Measurements from ENCODE around the gene TNRC18. TPM values are rescaled to one million over a fixed set of nuclear protein-coding genes. Genes with fewer than 3 reads are reported as not detected.

The TNRC18 gene
- polyA plus RNA-seq, 3 donors from 2014 or later = 0.42 to 4.1 (median 1.0) TPM

- H3K27me3 Mint-ChIP-seq (ENCODE audit: low read depth in 3 of 3) = peaks cover 0 to 2% (median 0%) of the 10 kb centered on the region in 3 donors
- no peaks in the 10 kb centered on the region for H3K4me1 Mint-ChIP-seq
- H3K9me3 Mint-ChIP-seq = peaks cover 0 to 2% (median 0%) of the 10 kb centered on the region in 6 donors
- H3K36me3 Mint-ChIP-seq = peaks cover 0 to 4% (median 0%) of the 10 kb centered on the region in 3 donors
- no peak overlapping the region for H3K27ac Mint-ChIP-seq
- DNase-seq = no peak
- no peak overlapping the region for H3K4me3 Mint-ChIP-seq
Measured at GRCh38 chr7:5441840-5442503, 18.3 kb upstream of the TNRC18 start.

DNA sequence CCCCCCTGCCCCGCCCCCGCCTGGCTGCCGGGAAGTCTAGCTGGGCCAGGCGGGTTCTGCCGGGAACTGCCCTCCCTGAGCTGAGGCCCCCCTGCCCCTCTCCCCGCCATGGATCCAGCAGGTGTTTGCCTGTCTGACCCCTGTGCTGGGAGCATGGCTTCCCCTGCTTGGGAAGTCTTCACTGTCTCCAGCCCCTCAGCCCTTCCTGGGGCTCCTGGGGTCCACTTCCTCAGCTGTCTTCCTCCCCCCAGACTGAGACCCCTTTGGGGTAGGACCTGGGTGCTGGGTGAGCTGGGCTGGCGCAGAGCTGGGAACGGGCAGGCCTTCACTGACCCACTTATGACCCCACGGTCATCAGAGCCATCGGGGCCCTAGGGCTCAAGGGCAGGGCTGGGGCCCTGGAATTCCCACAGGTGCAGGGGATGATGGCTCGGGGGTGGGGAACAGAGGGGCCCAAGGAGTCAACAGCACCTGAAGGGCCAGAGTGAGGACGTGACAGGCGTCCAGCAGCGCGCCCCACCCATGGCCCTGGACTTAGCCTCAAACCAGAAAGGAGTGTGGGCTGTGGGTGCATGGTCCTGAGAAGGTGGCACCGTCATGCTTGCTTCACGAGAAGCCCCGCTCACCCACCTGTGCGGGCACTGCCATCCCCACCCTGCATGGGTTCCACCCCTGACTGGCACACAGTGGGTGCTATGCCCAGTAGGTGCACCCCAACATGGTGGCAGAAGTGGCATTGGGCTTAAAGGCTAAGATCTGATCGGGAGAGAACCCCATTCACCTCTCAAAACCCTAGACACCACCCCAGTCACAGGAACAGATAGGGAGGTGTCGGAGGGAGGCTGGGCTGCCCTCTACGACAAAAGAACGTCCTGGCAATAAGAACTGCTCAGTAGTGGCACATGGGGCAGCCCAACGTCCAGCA, 16.2 kb upstream of the TNRC18 start:
- no peaks in the 10 kb centered on the region for H3K4me1 Mint-ChIP-seq
- H3K27ac Mint-ChIP-seq = no peak overlapping the region
- no peak overlapping the region for H3K4me3 Mint-ChIP-seq
- H3K9me3 Mint-ChIP-seq = peaks cover 0 to 2% (median 0%) of the 10 kb centered on the region in 6 donors
- H3K27me3 Mint-ChIP-seq (ENCODE audit: low read depth in 3 of 3) = peaks cover 0 to 2% (median 2%) of the 10 kb centered on the region in 3 donors
- no peak for DNase-seq
- peaks cover 0 to 4% (median 3%) of the 10 kb centered on the region in 3 donors for H3K36me3 Mint-ChIP-seq

- Mint-ChIP-seq H3K27me3 (ENCODE audit: low read depth in 3 of 3) (peaks cover 0 to 4% (median 2%) of the 10 kb centered on the region in 3 donors), H3K9me3 (peaks cover 0 to 2% (median 0%) of the 10 kb centered on the region in 6 donors), H3K4me1 (no peaks in the 10 kb centered on the region), H3K4me3 (no peak overlapping the region), H3K27ac (no peak overlapping the region), H3K36me3 (peaks cover 0 to 10% (median 3%) of the 10 kb centered on the region in 3 donors)
- no peak for DNase-seq
Measured at GRCh38 chr7:5439209-5439571, 15.6 kb upstream of the TNRC18 start.

GRCh38 chr7:5437987-5438386, 14.4 kb upstream of the TNRC18 start:
- Mint-ChIP-seq H3K27me3 (ENCODE audit: low read depth in 3 of 3) (peaks cover 2 to 6% (median 4%) of the 10 kb centered on the region in 3 donors), H3K36me3 (peaks cover 0 to 6% (median 3%) of the 10 kb centered on the region in 3 donors), H3K4me1 (no peaks in the 10 kb centered on the region), H3K9me3 (peaks cover 0 to 2% (median 0%) of the 10 kb centered on the region in 6 donors), H3K27ac (no peak overlapping the region), H3K4me3 (no peak overlapping the region)
- DNase-seq = no peak

DNA sequence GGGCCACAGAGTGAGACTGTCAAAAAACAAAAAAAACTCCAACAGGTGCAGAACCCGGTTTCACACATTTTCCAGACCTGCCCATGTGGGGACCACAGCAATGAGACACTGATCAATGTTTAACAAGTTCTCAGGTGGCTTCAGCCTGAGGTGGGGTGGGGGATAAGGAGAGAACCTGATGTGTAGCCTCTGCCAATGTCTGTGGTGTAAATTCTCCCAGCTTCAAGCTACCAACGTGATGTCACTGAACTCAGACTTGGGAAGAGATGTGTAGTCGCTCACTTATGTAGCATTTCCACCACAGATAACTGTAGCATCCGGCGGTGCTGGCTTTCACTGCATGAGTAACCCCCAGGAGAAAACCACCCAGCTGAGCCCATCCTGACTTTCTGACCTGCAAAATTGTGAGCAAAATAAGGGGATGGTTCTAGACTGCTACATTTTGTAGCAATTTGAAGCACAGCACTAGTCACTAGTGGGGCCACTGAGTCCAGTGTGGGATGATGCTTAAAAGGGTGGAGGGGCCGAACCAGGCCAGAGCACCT, 13.8 kb upstream of the TNRC18 start:
- Mint-ChIP-seq H3K27me3 (ENCODE audit: low read depth in 3 of 3) (peaks cover 2 to 10% (median 7%) of the 10 kb centered on the region in 3 donors), H3K4me1 (no peaks in the 10 kb centered on the region), H3K9me3 (peaks cover 0 to 2% (median 0%) of the 10 kb centered on the region in 6 donors), H3K27ac (peak overlapping the region in 1 of 6 donors; percentile 34), H3K4me3 (no peak overlapping the region), H3K36me3 (peaks cover 0 to 6% (median 3%) of the 10 kb centered on the region in 3 donors)
- no peak for DNase-seq

- no peak for DNase-seq
- H3K4me3 Mint-ChIP-seq = no peak overlapping the region
- no peak overlapping the region for H3K27ac Mint-ChIP-seq
- no peaks in the 10 kb centered on the region for H3K4me1 Mint-ChIP-seq
- H3K36me3 Mint-ChIP-seq = peaks cover 3 to 6% (median 4%) of the 10 kb centered on the region in 3 donors
- H3K27me3 Mint-ChIP-seq (ENCODE audit: low read depth in 3 of 3) = peaks cover 4 to 20% (median 15%) of the 10 kb centered on the region in 3 donors
- H3K9me3 Mint-ChIP-seq = peaks cover 0 to 2% (median 0%) of the 10 kb centered on the region in 6 donors
Measured at GRCh38 chr7:5436003-5436678, 12.5 kb upstream of the TNRC18 start.

GRCh38 chr7:5435291-5436002, 11.8 kb upstream of the TNRC18 start:
- H3K27me3 Mint-ChIP-seq (ENCODE audit: low read depth in 3 of 3) = peaks cover 4 to 22% (median 16%) of the 10 kb centered on the region in 3 donors
- H3K4me3 Mint-ChIP-seq = no peak overlapping the region
- DNase-seq = no peak
- no peak overlapping the region for H3K27ac Mint-ChIP-seq
- H3K9me3 Mint-ChIP-seq = no peaks in the 10 kb centered on the region
- no peaks in the 10 kb centered on the region for H3K4me1 Mint-ChIP-seq
- peaks cover 3 to 6% (median 4%) of the 10 kb centered on the region in 3 donors for H3K36me3 Mint-ChIP-seq

- Mint-ChIP-seq H3K4me3 (no peak overlapping the region), H3K36me3 (peaks cover 3 to 6% (median 4%) of the 10 kb centered on the region in 3 donors), H3K27me3 (ENCODE audit: low read depth in 3 of 3) (peaks cover 11 to 35% (median 31%) of the 10 kb centered on the region in 3 donors), H3K9me3 (no peaks in the 10 kb centered on the region), H3K27ac (no peak overlapping the region), H3K4me1 (peaks cover 6% of the 10 kb centered on the region in 2 donors)
- DNase-seq = no peak
Measured at GRCh38 chr7:5433181-5433580, 9.5 kb upstream of the TNRC18 start.

- no peaks in the 10 kb centered on the region for H3K9me3 Mint-ChIP-seq
- no peak overlapping the region for H3K4me3 Mint-ChIP-seq
Measured at GRCh38 chr7:5432691-5433090, 9.1 kb upstream of the TNRC18 start.

DNA sequence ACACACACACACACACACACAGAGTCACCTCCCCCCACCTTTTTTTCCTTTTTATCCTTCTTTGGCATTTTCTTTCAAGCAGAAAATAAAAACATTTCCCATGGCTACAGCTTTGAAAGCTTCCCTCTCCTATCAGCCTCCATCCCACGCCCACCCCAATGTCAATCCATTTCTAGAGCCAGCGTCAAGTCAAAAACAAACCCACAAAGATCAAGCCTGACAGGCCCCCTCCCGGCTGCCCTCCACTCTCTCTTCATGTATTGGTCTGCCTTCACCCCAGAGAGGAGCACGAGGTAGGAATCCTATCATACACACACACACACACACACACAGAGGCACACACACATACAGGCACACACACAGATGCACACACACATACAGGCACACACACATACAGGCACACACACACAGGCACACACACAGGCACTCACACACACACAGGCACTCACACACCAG, 8.0 kb upstream of the TNRC18 start:
- Mint-ChIP-seq H3K27me3 (ENCODE audit: low read depth in 3 of 3) (peaks cover 18 to 44% (median 36%) of the 10 kb centered on the region in 3 donors), H3K9me3 (no peaks in the 10 kb centered on the region), H3K36me3 (peaks cover 3 to 6% (median 4%) of the 10 kb centered on the region in 3 donors), H3K27ac (no peak overlapping the region), H3K4me1 (peaks cover 6% of the 10 kb centered on the region in 2 donors), H3K4me3 (no peak overlapping the region)
- no peak for DNase-seq

More at GRCh38 chr7:5432691-5433090, 9.1 kb upstream of the TNRC18 start:
- DNase-seq = no peak
- no peak overlapping the region for H3K27ac Mint-ChIP-seq
- H3K36me3 Mint-ChIP-seq = peaks cover 3 to 6% (median 4%) of the 10 kb centered on the region in 3 donors
- H3K27me3 Mint-ChIP-seq (ENCODE audit: low read depth in 3 of 3) = peaks cover 11 to 35% (median 31%) of the 10 kb centered on the region in 3 donors
- peaks cover 6% of the 10 kb centered on the region in 2 donors for H3K4me1 Mint-ChIP-seq

DNA sequence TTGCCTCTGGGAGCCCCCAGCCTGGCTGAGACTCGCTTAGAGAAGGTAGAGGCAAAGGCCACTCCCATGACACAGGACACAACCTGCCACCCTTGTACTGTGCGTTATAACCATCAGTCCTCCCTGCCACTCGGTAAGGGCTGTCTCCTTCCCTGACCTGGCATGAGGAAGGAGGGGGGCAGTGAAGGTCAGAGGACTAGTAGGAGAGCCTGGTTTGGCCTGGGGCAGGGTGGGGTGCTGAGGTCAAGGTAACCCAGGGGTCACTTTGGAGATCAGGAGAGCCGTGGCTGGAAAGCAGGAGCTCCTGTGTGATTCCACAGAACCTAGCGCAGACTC, 6.9 kb upstream of the TNRC18 start:
- Mint-ChIP-seq H3K27me3 (ENCODE audit: low read depth in 3 of 3) (peaks cover 21 to 50% (median 43%) of the 10 kb centered on the region in 3 donors), H3K27ac (no peak overlapping the region), H3K36me3 (peaks cover 0 to 6% (median 4%) of the 10 kb centered on the region in 3 donors), H3K4me1 (peaks cover 6% of the 10 kb centered on the region in 2 donors), H3K9me3 (no peaks in the 10 kb centered on the region), H3K4me3 (no peak overlapping the region)
- no peak for DNase-seq

DNA sequence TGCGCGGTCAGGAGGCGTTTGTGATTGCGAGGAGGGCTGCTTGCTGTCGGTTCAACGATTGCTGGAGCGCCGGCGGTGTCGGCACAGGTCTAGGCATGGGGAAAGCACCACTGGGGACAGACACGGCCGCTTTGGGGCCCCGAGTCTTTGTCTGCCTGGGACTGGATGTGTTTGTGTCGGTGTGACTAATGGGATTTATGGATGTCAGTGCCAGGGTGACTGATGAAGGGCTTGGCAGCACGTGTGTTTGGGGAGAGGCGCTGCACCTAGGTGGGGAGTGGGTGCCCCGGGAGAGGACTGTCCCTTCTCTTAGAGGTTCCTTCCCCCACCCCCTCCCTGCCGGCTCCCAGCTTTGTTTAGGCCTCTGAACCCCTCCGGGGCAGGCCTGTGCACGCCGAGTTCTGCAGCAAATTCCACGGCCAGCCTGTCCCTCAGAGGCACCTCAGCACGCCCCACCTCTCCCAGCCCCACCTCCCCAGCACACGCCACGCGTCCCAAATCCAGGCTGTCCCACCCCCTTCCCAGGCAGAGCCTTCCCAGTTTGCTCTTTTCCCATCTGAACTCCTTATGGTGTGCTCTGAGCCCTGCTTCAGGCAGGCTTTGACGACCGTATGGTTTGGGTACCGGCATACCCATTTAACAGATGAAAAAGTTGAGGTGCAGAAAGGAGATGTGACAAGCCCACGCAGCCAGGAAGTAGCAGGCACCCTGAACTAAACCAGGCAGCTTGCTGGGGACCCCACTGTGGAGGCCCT, 6.4 kb upstream of the TNRC18 start:
- Mint-ChIP-seq H3K4me3 (peak overlapping the region; percentile 0 to 40 (median 2)), H3K27ac (peak overlapping the region in 2 of 6 donors; percentile 27 to 49), H3K9me3 (no peaks in the 10 kb centered on the region), H3K27me3 (ENCODE audit: low read depth in 3 of 3) (peaks cover 21 to 55% (median 45%) of the 10 kb centered on the region in 3 donors), H3K4me1 (peaks cover 7 to 8% of the 10 kb centered on the region in 2 donors), H3K36me3 (peaks cover 0 to 6% (median 4%) of the 10 kb centered on the region in 3 donors)
- DNase-seq = no peak
